Transverse colon (tissue), 4 donors: ENCODE results near the gene TET3. TPM values are rescaled to one million over a fixed set of nuclear protein-coding genes. Genes with fewer than 3 reads are reported as not detected.

ENCODE experiments used
- DNase-seq: peaks from one replicate; pipeline ENCODE4 v3.0.0-alpha.2; 2019
- H3K27ac ChIP-seq, 4 donors: fragments of 200-600 bp; sonication (generic); 2 replicates each; pipeline ENCODE4 v1.5.1; 2016 to 2018; ENCODE audit warnings: inconsistent platforms in 4 of 4
- H3K27me3 ChIP-seq: fragments of 200-600 bp; sonication (generic); 2 replicates; pipeline ENCODE4 v1.5.1; 2017; ENCODE audit warnings: inconsistent platforms
- H3K36me3 ChIP-seq, 4 donors: fragments of 200-600 bp; sonication (generic); 2 replicates each; pipeline ENCODE4 v1.5.1; 2017 to 2019; ENCODE audit warnings: inconsistent platforms in 4 of 4
- H3K4me1 ChIP-seq, 4 donors: fragments of 200-600 bp; sonication (generic); 2 replicates each; pipeline ENCODE4 v1.5.1; 2017 to 2020; ENCODE audit warnings: inconsistent platforms in 4 of 4
- H3K4me3 ChIP-seq, 4 donors: fragments of 200-600 bp; sonication (generic); 1 replicate in 1 of 4; 2 replicates in 3 of 4; pipeline versions ENCODE4 v1.5.1 to v1.6.1; 2017 to 2019; ENCODE audit warnings: inconsistent platforms in 4 of 4
- H3K9me3 ChIP-seq, 2 donors: fragments of 200-600 bp; sonication (generic); 2 replicates each; pipeline ENCODE4 v1.5.1; 2017 to 2019; ENCODE audit warnings: inconsistent platforms in 2 of 2
- EP300 ChIP-seq: sonication (generic); formaldehyde crosslinking; IDR thresholded peaks from one replicate; pipeline ENCODE4 v1.6.1; 2017; ENCODE audit warnings: antibody characterized with exemption, low read depth
- POLR2A ChIP-seq: fragments of 450-650 bp; IDR thresholded peaks from one replicate; pipeline ENCODE4 v1.6.1; 2016; ENCODE audit warnings: antibody characterized with exemption, mild to moderate bottlenecking, moderate library complexity
- POLR2AphosphoS5 ChIP-seq, 3 donors: sonication (generic); formaldehyde crosslinking; IDR thresholded peaks; one replicate each; pipeline ENCODE4 v1.6.1; 2016; ENCODE audit warnings: antibody characterized with exemption in 3 of 3
- WGBS, 2 donors: methylation state at CpG; one replicate each; pipeline ENCODE4 v1.1.5; 2018; ENCODE audit warnings: low coverage in 1 of 2; 5-methylcytosine and 5-hydroxymethylcytosine counted together
- in situ Hi-C, 4 donors: fragments of 200-750 bp; cut with MboI; loops; one replicate each; pipeline versions ENCODE4 v1.15.0 to v1.15.1; 2017; ENCODE audit warnings: low sequenced_read_pairs in 3 of 4, low pct_ligation_motif_present in 1 of 4, low pct_unique_long_range_greater_than_20kb in 1 of 4
- intact Hi-C: fragments of 100-400 bp; cut with DNase I; formaldehyde crosslinking; loops from one replicate; pipeline ENCODE4 v1.15.1; 2023; ENCODE audit warnings: low total_unique reads
- total RNA-seq, 4 donors: library from RNA; depleted of rRNA; stranded (reverse); fragments of >200 nt; gene quantifications; one replicate each; pipeline ENCODE4 v1.1.0, GENCODE V29; 2016
- TF ChIP-seq, protein P1 (sequence below), 5 experiments: fragments of 200-600 bp in 3 of 5; fragments of 450-650 bp in 2 of 5; sonication (generic) in 3 of 5; IDR thresholded peaks; 1 replicate in 2 of 5; 2 replicates in 3 of 5; pipeline ENCODE4 v1.5.1; 2016 to 2017; ENCODE audit warnings: antibody characterized with exemption in 5 of 5, inconsistent platforms in 3 of 5, mild to moderate bottlenecking in 2 of 5, moderate library complexity in 1 of 5

Gene TET3
- total RNA-seq, 4 donors from 2014 or later = 20.2 to 26.9 (median 22.5) TPM

DNA sequence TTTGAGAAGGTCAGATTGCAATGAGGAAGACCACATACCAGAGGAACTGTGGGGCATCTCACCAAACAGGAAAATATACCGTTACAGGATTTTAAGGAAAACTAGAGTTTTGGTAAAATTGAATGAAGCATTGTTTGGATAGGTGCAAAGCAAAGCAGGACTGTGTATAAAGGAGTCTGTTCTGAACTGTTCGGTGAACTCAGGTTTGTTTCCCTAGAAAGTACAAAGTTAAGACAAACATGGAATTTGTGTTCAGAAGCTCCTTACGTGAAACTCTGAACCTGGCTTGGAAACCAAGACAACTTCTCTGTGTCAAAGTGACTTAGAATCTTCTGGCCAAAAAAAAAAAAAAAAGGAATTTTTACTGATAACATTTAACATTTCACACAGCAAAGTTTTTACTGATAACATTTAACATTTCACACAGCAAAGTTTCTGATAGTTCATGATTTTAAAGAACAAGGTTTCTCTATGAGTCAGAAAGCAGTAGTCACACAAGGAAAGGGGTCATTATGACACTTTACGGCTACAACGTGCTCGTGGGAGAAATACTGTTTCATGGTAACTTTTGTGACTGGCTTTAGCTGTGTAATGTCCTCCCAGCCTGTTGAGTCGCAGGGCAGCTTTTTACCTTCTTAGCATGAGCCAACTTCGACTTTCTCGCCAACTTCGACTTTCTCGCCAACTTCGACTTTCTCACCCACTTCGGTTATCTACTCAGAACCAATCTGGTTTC, 21.2 kb upstream of the TET3 start:
- TF ChIP-seq POLR2A = no peak
- Histone ChIP-seq H3K27me3 (no peaks in the 10 kb centered on the region), H3K27ac (no peak overlapping the region), H3K4me3 (no peak overlapping the region), H3K4me1 (no peaks in the 10 kb centered on the region), H3K9me3 (no peaks in the 10 kb centered on the region), H3K36me3 (peaks cover 0 to 13% (median 5%) of the 10 kb centered on the region in 4 donors)
- WGBS, 2 donors = 77 to 93% methylated on average over 9 to 13 of the region's 13 CpGs
- intact Hi-C loops = no loop called here
- DNase-seq = no peak
- in situ Hi-C loops = no loop called here

DNA sequence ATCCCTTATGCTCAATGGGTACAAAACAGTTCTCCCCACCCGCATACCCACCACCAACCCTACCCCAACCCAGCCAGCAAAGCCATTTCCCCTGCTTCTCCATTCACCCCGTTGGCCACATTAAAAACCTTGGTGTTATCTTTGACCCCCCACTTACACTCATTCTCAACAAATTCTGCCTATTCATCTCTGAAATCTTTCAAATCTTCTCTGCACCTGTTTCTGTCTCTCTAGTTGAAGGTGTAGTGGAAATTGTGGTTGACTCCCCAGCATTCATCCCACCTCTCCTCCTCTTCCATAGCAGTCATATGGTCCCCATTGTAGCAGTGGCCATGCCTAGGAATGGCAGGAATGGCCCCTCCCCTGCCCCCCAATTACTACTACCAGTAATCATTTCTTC, 20.5 kb upstream of the TET3 start:
- TF ChIP-seq POLR2AphosphoS5 (IDR thresholded peaks at IDR 0.05) (no peak), EP300 (no peak)
- Histone ChIP-seq H3K9me3 (no peaks in the 10 kb centered on the region), H3K36me3 (peaks cover 0 to 6% (median 2%) of the 10 kb centered on the region in 4 donors), H3K27me3 (no peaks in the 10 kb centered on the region), H3K4me3 (no peak overlapping the region), H3K27ac (no peak overlapping the region), H3K4me1 (no peaks in the 10 kb centered on the region)
- intact Hi-C loops = no loop called here
- no peak for DNase-seq
- in situ Hi-C loops = no loop called here
- 90 to 93% methylated on average over 2 of the region's 2 CpGs for WGBS, 2 donors

DNA sequence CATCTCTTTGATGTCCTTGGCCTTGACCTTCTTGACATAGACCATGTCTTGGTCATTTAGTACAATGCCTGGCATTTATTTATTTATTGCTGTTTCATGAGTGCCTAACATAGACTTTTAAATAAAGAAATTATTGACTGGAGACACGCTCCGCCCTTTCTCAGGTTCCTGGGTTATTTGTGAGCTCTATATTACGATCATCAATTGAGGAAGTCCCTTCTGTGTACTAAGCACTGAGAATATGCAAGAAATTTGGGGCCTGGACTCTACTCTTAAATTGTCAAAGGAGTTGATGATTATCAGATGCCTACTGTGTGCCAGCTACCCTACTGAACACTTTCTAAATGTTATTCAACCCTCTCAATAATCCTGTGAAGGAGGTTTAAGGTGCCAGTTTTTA, 19.7 kb upstream of the TET3 start:
- H3K27ac ChIP-seq = no peak overlapping the region
- peaks cover 0 to 3% (median under 1%) of the 10 kb centered on the region in 4 donors for H3K4me1 ChIP-seq
- in situ Hi-C loops (no loop called here), intact Hi-C loops (no loop called here)
- no peak overlapping the region for H3K4me3 ChIP-seq
- DNase-seq = no peak
- H3K27me3 ChIP-seq = no peaks in the 10 kb centered on the region
- TF ChIP-seq POLR2AphosphoS5 (IDR thresholded peaks at IDR 0.05) (no peak), POLR2A (no peak), EP300 (no peak)
- TF ChIP-seq, protein P1, sequence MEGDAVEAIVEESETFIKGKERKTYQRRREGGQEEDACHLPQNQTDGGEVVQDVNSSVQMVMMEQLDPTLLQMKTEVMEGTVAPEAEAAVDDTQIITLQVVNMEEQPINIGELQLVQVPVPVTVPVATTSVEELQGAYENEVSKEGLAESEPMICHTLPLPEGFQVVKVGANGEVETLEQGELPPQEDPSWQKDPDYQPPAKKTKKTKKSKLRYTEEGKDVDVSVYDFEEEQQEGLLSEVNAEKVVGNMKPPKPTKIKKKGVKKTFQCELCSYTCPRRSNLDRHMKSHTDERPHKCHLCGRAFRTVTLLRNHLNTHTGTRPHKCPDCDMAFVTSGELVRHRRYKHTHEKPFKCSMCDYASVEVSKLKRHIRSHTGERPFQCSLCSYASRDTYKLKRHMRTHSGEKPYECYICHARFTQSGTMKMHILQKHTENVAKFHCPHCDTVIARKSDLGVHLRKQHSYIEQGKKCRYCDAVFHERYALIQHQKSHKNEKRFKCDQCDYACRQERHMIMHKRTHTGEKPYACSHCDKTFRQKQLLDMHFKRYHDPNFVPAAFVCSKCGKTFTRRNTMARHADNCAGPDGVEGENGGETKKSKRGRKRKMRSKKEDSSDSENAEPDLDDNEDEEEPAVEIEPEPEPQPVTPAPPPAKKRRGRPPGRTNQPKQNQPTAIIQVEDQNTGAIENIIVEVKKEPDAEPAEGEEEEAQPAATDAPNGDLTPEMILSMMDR (IDR thresholded peaks at IDR 0.05) = no peak
- 88 to 89% methylated on average over 3 of the region's 3 CpGs for WGBS, 2 donors
- H3K36me3 ChIP-seq = no peaks in the 10 kb centered on the region
- H3K9me3 ChIP-seq = no peaks in the 10 kb centered on the region

DNA sequence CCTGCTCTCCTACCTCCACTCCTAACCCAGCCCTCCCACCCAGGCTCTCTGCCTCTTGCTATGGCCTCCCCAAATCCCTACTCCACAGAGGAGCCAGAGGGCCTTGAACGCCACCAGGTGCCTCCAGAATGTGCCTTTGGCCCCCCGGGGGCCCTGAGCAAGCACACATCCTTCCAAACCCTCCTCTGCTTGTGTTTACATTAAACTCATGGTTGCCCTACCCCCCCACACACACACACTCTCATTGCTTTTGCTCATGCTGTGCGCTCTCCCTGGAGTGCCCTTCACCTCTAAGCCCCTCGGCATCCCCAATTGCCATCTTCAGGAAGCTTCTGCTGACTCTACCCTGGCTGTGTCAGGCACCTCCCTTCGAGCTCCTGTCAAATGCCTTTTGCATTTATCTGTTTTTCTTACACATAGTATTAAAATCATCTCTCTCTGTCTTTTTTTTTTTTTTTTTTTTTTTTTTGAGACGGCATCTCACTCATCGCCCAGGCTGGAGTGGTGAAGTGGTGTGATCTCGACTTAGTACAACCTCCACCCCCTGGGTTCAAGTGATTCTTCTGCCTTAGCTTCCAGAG, 16.3 kb upstream of the TET3 start:
- in situ Hi-C loops = no loop called here
- Histone ChIP-seq H3K36me3 (no peaks in the 10 kb centered on the region), H3K4me3 (no peak overlapping the region), H3K27ac (no peak overlapping the region), H3K4me1 (peaks cover 13 to 32% (median 22%) of the 10 kb centered on the region in 4 donors), H3K27me3 (no peaks in the 10 kb centered on the region), H3K9me3 (no peaks in the 10 kb centered on the region)
- TF ChIP-seq EP300 (no peak), POLR2AphosphoS5 (IDR thresholded peaks at IDR 0.05) (no peak), POLR2A (no peak)
- TF ChIP-seq, protein P1 (IDR thresholded peaks at IDR 0.05) = no peak
- no peak for DNase-seq
- WGBS, 2 donors = 90 to 100% methylated on average over 3 to 8 of the region's 8 CpGs
- intact Hi-C loops = no loop called here

DNA sequence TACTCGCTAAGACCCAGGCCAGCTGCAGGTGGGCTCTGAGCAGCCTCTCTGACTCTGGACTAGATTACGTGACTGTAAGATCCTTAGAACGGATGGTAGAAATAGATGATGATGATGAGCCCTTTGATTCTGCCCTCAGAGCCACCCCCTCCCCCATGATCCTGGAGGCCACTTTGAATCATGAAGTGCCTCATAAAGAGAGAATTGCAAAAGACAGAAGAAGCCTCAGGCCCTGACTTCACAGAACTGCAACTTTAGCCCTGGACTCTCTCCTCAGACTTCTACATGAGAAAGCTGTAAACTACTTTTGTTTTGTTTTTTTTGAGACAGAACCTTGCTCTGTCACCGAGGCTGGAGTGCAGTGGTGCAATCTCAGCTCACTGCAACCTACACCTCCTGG, 15.4 kb upstream of the TET3 start:
- intact Hi-C loops (no loop called here), in situ Hi-C loops (no loop called here)
- Histone ChIP-seq H3K4me3 (no peak overlapping the region), H3K4me1 (peaks cover 13 to 32% (median 22%) of the 10 kb centered on the region in 4 donors), H3K9me3 (no peaks in the 10 kb centered on the region), H3K27ac (no peak overlapping the region), H3K27me3 (no peaks in the 10 kb centered on the region), H3K36me3 (no peaks in the 10 kb centered on the region)
- WGBS, 2 donors = 86% methylated on average over 2 to 4 of the region's 4 CpGs
- no peak for TF ChIP-seq POLR2A
- TF ChIP-seq EP300 = no peak
- no peak for TF ChIP-seq POLR2AphosphoS5 (IDR thresholded peaks at IDR 0.05)
- TF ChIP-seq, protein P1 (IDR thresholded peaks at IDR 0.05) = no peak
- no peak for DNase-seq
